OCI-LY7 (cell line): ENCODE data around the gene SERINC2. TPM values are rescaled to one million over a fixed set of nuclear protein-coding genes. Genes with fewer than 3 reads are reported as not detected.
"Not testable (repeated sequence)": the region's sequence is repeated elsewhere in the genome, so short reads cannot be mapped to it uniquely, and the experiment has no call there.

Source experiments
- BruUV-seq: library from RNA; stranded (reverse); fragments of 400-500 nt; replicated peaks from 2 replicates; lab custom pipeline; 2021; lab: Mats Ljungman, UMichigan
- CTCF ChIA-PET: fragments of 300-600 bp; sonication (Branson Sonifier 250); formaldehyde crosslinking; loops from one replicate; lab custom pipeline; 2022; ENCODE audit warnings: antibody characterized with exemption; ENCODE audit not compliant: unreplicated experiment; lab: Charles Lee
- POLR2A ChIA-PET: fragments of 300-600 bp; sonication (Branson Sonifier 250); formaldehyde crosslinking; loops from one replicate; lab custom pipeline; 2022; ENCODE audit warnings: antibody characterized with exemption; lab: Charles Lee
- DNase-seq: peaks from one replicate; pipeline ENCODE4 v3.0.0-alpha.2; 2015; ENCODE audit warnings: low spot score
- H2AFZ ChIP-seq: fragments of 200-600 bp; sonication (generic), shearing (Covaris generic); 2 replicates; pipeline ENCODE4 v1.6.1; 2014; ENCODE audit warnings: mild to moderate bottlenecking, antibody characterized with exemption, low read length, moderate library complexity
- H3K27ac ChIP-seq: fragments of 200-600 bp; sonication (generic); 2 replicates; pipeline ENCODE4 v1.5.1; 2014; ENCODE audit warnings: mixed run types, low read depth, mild to moderate bottlenecking, moderate library complexity, low read length, inconsistent platforms; ENCODE audit not compliant: poor library complexity, severe bottlenecking
- H3K36me3 ChIP-seq: fragments of 200-600 bp; sonication (generic); 2 replicates; pipeline ENCODE4 v1.6.1; 2014; ENCODE audit warnings: mild to moderate bottlenecking, antibody characterized with exemption, low read length, moderate library complexity, mixed read lengths; ENCODE audit not compliant: insufficient read depth
- H3K4me1 ChIP-seq: fragments of 200-600 bp; sonication (generic); 2 replicates; pipeline ENCODE4 v1.5.1; 2014; ENCODE audit warnings: mild to moderate bottlenecking, low read length; ENCODE audit not compliant: insufficient read depth, poor library complexity, severe bottlenecking
- H3K4me2 ChIP-seq: fragments of 200-600 bp; sonication (generic); 2 replicates; pipeline ENCODE4 v1.6.1; 2014; ENCODE audit warnings: mild to moderate bottlenecking, low read length
- H3K4me3 ChIP-seq: fragments of 200-600 bp; sonication (generic); 2 replicates; pipeline ENCODE4 v1.5.1; 2014; ENCODE audit warnings: mild to moderate bottlenecking, low read depth, low read length; ENCODE audit not compliant: poor library complexity, severe bottlenecking
- H3K79me2 ChIP-seq: fragments of 200-600 bp; sonication (generic); 2 replicates; pipeline ENCODE4 v1.6.1; 2016; ENCODE audit warnings: low read depth, mild to moderate bottlenecking, low read length, moderate library complexity, mixed read lengths; ENCODE audit not compliant: insufficient read depth
- H3K9me2 ChIP-seq: fragments of 200-600 bp; sonication (generic); 2 replicates; pipeline ENCODE4 v1.6.1; 2016; ENCODE audit warnings: mild to moderate bottlenecking, low read length, mixed read lengths; ENCODE audit not compliant: insufficient read depth
- H3K9me3 ChIP-seq: fragments of 200-600 bp; sonication (generic); 2 replicates; pipeline ENCODE4 v1.6.1; 2014; ENCODE audit warnings: mild to moderate bottlenecking, mixed run types, low read length, mixed read lengths
- H4K20me1 ChIP-seq: fragments of 200-600 bp; sonication (generic); 2 replicates; pipeline ENCODE4 v1.6.1; 2014; ENCODE audit warnings: mild to moderate bottlenecking, antibody characterized with exemption, low read length, moderate library complexity, mixed read lengths; ENCODE audit not compliant: insufficient read depth
- CTCF ChIP-seq: fragments of 200-600 bp; sonication (generic); conservative IDR thresholded peaks from 2 replicates; pipeline ENCODE4 v1.5.1; 2014; ENCODE audit warnings: mild to moderate bottlenecking, antibody characterized with exemption, low read length, moderate library complexity, mixed read lengths
- EZH2phosphoT487 ChIP-seq: fragments of 200-600 bp; sonication (generic); IDR thresholded peaks from 2 replicates; pipeline ENCODE4 v1.6.1; 2018; ENCODE audit warnings: low read depth, borderline replicate concordance, mild to moderate bottlenecking, mixed run types, antibody characterized with exemption, low read length, moderate library complexity, mixed read lengths
- intact Hi-C: fragments of 100-400 bp; cut with micrococcal nuclease; formaldehyde crosslinking; loops from one replicate; pipeline ENCODE4 v1.10.0; 2022; ENCODE audit not compliant: unreplicated experiment
- total RNA-seq, 2 experiments: library from RNA; depleted of rRNA in 1 of 2; stranded (reverse); fragments of >200 nt in 1 of 2; shearing (Covaris generic) in 1 of 2; gene quantifications; 2 replicates each; pipeline ENCODE4 v1.2.3, GENCODE V29; 2014 to 2022

SERINC2 gene
- total RNA-seq, 2 experiments from 2014 or later = 3.5 to 11.1 TPM

GRCh38 chr1:31476891-31477846 is 64.2 kb downstream of the SERINC2 start:
- H3K79me2 ChIP-seq = no peaks in the 10 kb centered on the region
- no peak overlapping the region for H2AFZ ChIP-seq
- intact Hi-C loops = no loop called here
- POLR2A ChIA-PET = interaction anchor here (0.6 kb wide), 1 partner anchor 8 kb away, joined by 3 read pairs; no protein-coding TSS in a partner anchor
- no peaks in the 10 kb centered on the region; the same call in 1 of the 2 replicates for H3K9me3 ChIP-seq
- no peaks in the 10 kb centered on the region for H3K9me2 ChIP-seq
- BruUV-seq = no TSS peak
- CTCF ChIA-PET = no interaction called here
- no peak overlapping the region for H3K27ac ChIP-seq
- no peaks in the 10 kb centered on the region for H3K36me3 ChIP-seq
- no peak overlapping the region for H3K4me3 ChIP-seq
- TF ChIP-seq CTCF (no peak), EZH2phosphoT487 (no peak)
- H3K4me2 ChIP-seq = peak overlapping the region; percentile 27; the same call in 1 of the 2 replicates
- peaks cover 10% of the 10 kb centered on the region for H3K4me1 ChIP-seq
- H4K20me1 ChIP-seq = no peaks in the 10 kb centered on the region
- peak; percentile 64 for DNase-seq

GRCh38 chr1:31478167-31478566 is 65.2 kb downstream of the SERINC2 start:
- intact Hi-C loops = no loop called here
- DNase-seq = no peak
- H2AFZ ChIP-seq = no peak overlapping the region
- H3K4me1 ChIP-seq = peaks cover 10% of the 10 kb centered on the region
- no peak for TF ChIP-seq EZH2phosphoT487
- H3K36me3 ChIP-seq = no peaks in the 10 kb centered on the region
- H4K20me1 ChIP-seq = no peaks in the 10 kb centered on the region
- CTCF ChIA-PET = no interaction called here
- H3K4me3 ChIP-seq = no peak overlapping the region
- H3K4me2 ChIP-seq = no peak overlapping the region
- no TSS peak for BruUV-seq
- H3K27ac ChIP-seq = no peak overlapping the region
- H3K9me2 ChIP-seq = no peaks in the 10 kb centered on the region
- no peaks in the 10 kb centered on the region; the same call in 1 of the 2 replicates for H3K9me3 ChIP-seq
- H3K79me2 ChIP-seq = no peaks in the 10 kb centered on the region
- POLR2A ChIA-PET = interaction anchor here (0.6 kb wide), 1 partner anchor 1674 kb away, joined by 3 read pairs; no protein-coding TSS in a partner anchor

GRCh38 chr1:31479811-31480210 is 66.8 kb downstream of the SERINC2 start:
- H3K4me1 ChIP-seq = peaks cover 10% of the 10 kb centered on the region
- DNase-seq = no peak
- H3K36me3 ChIP-seq = no peaks in the 10 kb centered on the region
- TF ChIP-seq CTCF (no peak), EZH2phosphoT487 (no peak)
- ChIA-PET POLR2A (no interaction called here), CTCF (no interaction called here)
- no peaks in the 10 kb centered on the region; the same call in 1 of the 2 replicates for H3K9me3 ChIP-seq
- H4K20me1 ChIP-seq = no peaks in the 10 kb centered on the region
- H3K27ac ChIP-seq = no peak overlapping the region
- no peaks in the 10 kb centered on the region for H3K79me2 ChIP-seq
- no peak overlapping the region for H3K4me3 ChIP-seq
- BruUV-seq = no TSS peak
- intact Hi-C loops = no loop called here
- no peaks in the 10 kb centered on the region for H3K9me2 ChIP-seq
- no peak overlapping the region for H3K4me2 ChIP-seq
- H2AFZ ChIP-seq = no peak overlapping the region

- CTCF ChIA-PET, DNase-seq, POLR2A ChIA-PET, H3K4me1 ChIP-seq, BruUV-seq, intact Hi-C loops, H3K9me3 ChIP-seq, H3K4me2 ChIP-seq, H3K79me2 ChIP-seq, H3K9me2 ChIP-seq, H3K27ac ChIP-seq, H3K4me3 ChIP-seq, H4K20me1 ChIP-seq, H2AFZ ChIP-seq, H3K36me3 ChIP-seq: not testable (repeated sequence)
Observed at GRCh38 chr1:31480426-31480825, 67.4 kb downstream of the SERINC2 start.
